Lower leg skin (tissue), 3 donors: ENCODE data around the gene SMIM30.

Experiments
- POLR2A ChIP-seq, 2 donors: fragments of 450-650 bp; IDR thresholded peaks; one replicate each; pipeline ENCODE4 v1.6.1; 2016 to 2017; ENCODE audit warnings: antibody characterized with exemption in 2 of 2, mild to moderate bottlenecking in 1 of 2, moderate library complexity in 1 of 2
- TF ChIP-seq, protein P1 (sequence below), 3 donors: fragments of 450-650 bp; IDR thresholded peaks; one replicate each; pipeline ENCODE4 v1.5.1; 2016; ENCODE audit warnings: antibody characterized with exemption in 3 of 3, mild to moderate bottlenecking in 3 of 3, moderate library complexity in 2 of 3

DNA sequence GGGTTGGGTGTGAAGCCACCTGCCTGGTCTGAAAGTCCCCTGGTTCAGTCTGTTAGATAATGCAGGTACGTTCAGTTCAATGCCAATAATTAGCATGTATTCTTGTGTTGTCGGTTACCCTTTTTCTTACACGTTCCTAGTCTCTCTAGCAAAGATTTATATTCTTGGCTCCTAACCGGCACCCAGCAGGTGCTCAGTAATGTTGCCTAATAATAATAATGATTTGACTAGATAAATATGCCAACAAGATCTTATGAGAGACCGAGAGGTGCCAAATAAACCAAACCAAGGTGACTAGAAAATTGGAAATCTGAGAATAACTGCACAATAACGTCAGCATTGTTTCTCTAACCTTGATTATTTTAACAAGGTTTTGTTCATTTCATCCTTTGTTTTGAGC is 1.1 kb upstream of the SMIM30 start:
- TF ChIP-seq, protein P1, sequence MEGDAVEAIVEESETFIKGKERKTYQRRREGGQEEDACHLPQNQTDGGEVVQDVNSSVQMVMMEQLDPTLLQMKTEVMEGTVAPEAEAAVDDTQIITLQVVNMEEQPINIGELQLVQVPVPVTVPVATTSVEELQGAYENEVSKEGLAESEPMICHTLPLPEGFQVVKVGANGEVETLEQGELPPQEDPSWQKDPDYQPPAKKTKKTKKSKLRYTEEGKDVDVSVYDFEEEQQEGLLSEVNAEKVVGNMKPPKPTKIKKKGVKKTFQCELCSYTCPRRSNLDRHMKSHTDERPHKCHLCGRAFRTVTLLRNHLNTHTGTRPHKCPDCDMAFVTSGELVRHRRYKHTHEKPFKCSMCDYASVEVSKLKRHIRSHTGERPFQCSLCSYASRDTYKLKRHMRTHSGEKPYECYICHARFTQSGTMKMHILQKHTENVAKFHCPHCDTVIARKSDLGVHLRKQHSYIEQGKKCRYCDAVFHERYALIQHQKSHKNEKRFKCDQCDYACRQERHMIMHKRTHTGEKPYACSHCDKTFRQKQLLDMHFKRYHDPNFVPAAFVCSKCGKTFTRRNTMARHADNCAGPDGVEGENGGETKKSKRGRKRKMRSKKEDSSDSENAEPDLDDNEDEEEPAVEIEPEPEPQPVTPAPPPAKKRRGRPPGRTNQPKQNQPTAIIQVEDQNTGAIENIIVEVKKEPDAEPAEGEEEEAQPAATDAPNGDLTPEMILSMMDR (IDR thresholded peaks at IDR 0.05): no peak
- no peak for TF ChIP-seq POLR2A (IDR thresholded peaks at IDR 0.05)
